MM.1S (cell line): ENCODE data around the gene SUCLA2.

Source experiments
- CTCF ChIP-seq: fragments of 300-600 bp; sonication (generic); IDR thresholded peaks from 2 replicates; pipeline ENCODE4 v1.5.1; 2016; ENCODE audit warnings: antibody characterized with exemption, low read length, mixed read lengths
- EZH2 ChIP-seq: fragments of 300-600 bp; sonication (generic); optimal IDR thresholded peaks from 2 replicates; pipeline ENCODE3; 2017; ENCODE audit warnings: low read depth, mild to moderate bottlenecking, antibody characterized with exemption, low read length, mixed read lengths
- EZH2phosphoT487 ChIP-seq: fragments of 300-600 bp; sonication (generic); IDR thresholded peaks from 2 replicates; pipeline ENCODE4 v1.6.1; 2018; ENCODE audit warnings: antibody characterized with exemption, low read length

GRCh38 chr13:47990427-47990826, 10.6 kb downstream of the SUCLA2 start:
- TF ChIP-seq CTCF (no peak), EZH2phosphoT487 (no peak), EZH2 (no peak)
